A673 (cell line): Measurements from ENCODE around the gene LRR1.

ENCODE experiments used
- CTCF ChIP-seq: fragments of 300-800, 200-600 bp; sonication (generic); conservative IDR thresholded peaks from 2 replicates; pipeline ENCODE4 v1.5.1; 2017; ENCODE audit warnings: low read depth, mild to moderate bottlenecking, antibody characterized with exemption, low read length, moderate library complexity, mixed read lengths
- EZH2 ChIP-seq: fragments of 200-600 bp; sonication (generic); IDR thresholded peaks from 2 replicates; pipeline ENCODE4 v1.6.1; 2017; ENCODE audit warnings: borderline replicate concordance, low read depth, mild to moderate bottlenecking, mixed read lengths, antibody characterized with exemption, low read length; ENCODE audit not compliant: poor library complexity, severe bottlenecking

GRCh38 chr14:49585803-49586672, 12.7 kb upstream of the LRR1 start, which contains the start of gene RPS29:
- TF ChIP-seq EZH2 (no peak), CTCF (no peak)
